ENCODE results near the gene CUX1.

DNA sequence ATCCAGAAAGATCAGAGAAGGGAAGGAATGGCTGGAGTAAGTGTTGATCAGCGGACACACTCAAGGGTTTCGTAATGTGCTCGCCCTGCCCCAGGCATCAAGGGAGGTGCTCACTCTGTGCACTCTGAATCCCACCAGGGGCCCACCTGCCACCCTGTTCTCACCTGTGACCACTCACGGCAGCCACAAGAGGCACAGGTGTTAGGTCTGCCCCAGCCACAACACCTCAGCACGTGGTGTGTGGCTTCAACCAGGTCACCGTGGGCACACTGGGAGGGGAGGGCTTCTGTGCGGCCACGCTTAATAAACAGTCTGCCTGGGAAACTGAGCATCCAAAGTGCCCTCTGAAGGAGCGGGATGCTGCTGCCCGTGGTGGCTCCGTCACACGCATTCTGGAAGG, 49.8 kb downstream of the CUX1 start:
- TF ChIP-seq, protein P1, sequence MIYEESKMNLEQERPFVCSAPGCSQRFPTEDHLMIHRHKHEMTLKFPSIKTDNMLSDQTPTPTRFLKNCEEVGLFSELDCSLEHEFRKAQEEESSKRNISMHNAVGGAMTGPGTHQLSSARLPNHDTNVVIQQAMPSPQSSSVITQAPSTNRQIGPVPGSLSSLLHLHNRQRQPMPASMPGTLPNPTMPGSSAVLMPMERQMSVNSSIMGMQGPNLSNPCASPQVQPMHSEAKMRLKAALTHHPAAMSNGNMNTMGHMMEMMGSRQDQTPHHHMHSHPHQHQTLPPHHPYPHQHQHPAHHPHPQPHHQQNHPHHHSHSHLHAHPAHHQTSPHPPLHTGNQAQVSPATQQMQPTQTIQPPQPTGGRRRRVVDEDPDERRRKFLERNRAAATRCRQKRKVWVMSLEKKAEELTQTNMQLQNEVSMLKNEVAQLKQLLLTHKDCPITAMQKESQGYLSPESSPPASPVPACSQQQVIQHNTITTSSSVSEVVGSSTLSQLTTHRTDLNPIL (CRISPR knock-in tag; IDR thresholded peaks at IDR 0.05; ENCODE audit: low read depth), result no peak
- TF ChIP-seq ESRRG (CRISPR knock-in tag; IDR thresholded peaks at IDR 0.05) (no peak), SNAI2 (CRISPR knock-in tag; IDR thresholded peaks at IDR 0.05) (no peak), PATZ1 (CRISPR knock-in tag; IDR thresholded peaks at IDR 0.05; ENCODE audit: borderline replicate concordance) (no peak), ZNF70 (CRISPR knock-in tag; IDR thresholded peaks at IDR 0.05) (no peak), ARNTL (CRISPR knock-in tag; IDR thresholded peaks at IDR 0.05; ENCODE audit: borderline replicate concordance, low read depth) (no peak), TCF4 (CRISPR knock-in tag; IDR thresholded peaks at IDR 0.05; ENCODE audit: borderline replicate concordance) (no peak), ZNF8 (CRISPR knock-in tag; IDR thresholded peaks at IDR 0.05) (no peak), OSR1 (CRISPR knock-in tag; IDR thresholded peaks at IDR 0.05) (no peak), ISL1 (CRISPR knock-in tag; IDR thresholded peaks at IDR 0.05) (no peak)

Measured in SK-N-SH treated with all-trans-retinoic acid at 6 μM for 48 hours (cell line).